HepG2 (cell line): ENCODE data around the gene VWA1. TPM values are rescaled to one million over a fixed set of nuclear protein-coding genes. Genes with fewer than 3 reads are reported as not detected.

ENCODE experiments used
- CBX2 ChIP-seq, 2 experiments: fragments of 200-600 bp in 1 of 2; sonication (generic); formaldehyde crosslinking in 1 of 2; IDR thresholded peaks; 2 replicates each; pipeline versions ENCODE4 v1.7.0 to v1.8.1; 2018 to 2022; ENCODE audit warnings: low read depth in 2 of 2, low read length in 1 of 2, mild to moderate bottlenecking in 1 of 2, missing genetic modification reagents in 1 of 2
- CBX5 ChIP-seq: sonication (generic); formaldehyde crosslinking; IDR thresholded peaks from 2 replicates; pipeline ENCODE4 v1.4.0; 2020; ENCODE audit warnings: missing genetic modification reagents, borderline replicate concordance
- HOXA3 ChIP-seq: sonication (generic); formaldehyde crosslinking; IDR thresholded peaks from 2 replicates; pipeline ENCODE4 v1.5.0; 2020; ENCODE audit warnings: missing genetic modification reagents
- KDM5B ChIP-seq: sonication (generic); formaldehyde crosslinking; IDR thresholded peaks from 2 replicates; pipeline ENCODE4 v1.4.0; 2020; ENCODE audit warnings: missing genetic modification reagents, mild to moderate bottlenecking, borderline replicate concordance
- MAF1 ChIP-seq: sonication (generic); formaldehyde crosslinking; IDR thresholded peaks from 2 replicates; pipeline ENCODE4 v1.5.0; 2020; ENCODE audit warnings: missing genetic modification reagents, borderline replicate concordance
- NCOA1 ChIP-seq: sonication (generic); formaldehyde crosslinking; IDR thresholded peaks from 2 replicates; pipeline ENCODE4 v1.9.0; 2021; ENCODE audit warnings: missing genetic modification reagents
- NFE2L1 ChIP-seq: sonication (generic); formaldehyde crosslinking; IDR thresholded peaks from 2 replicates; pipeline ENCODE4 v1.4.0; 2020; ENCODE audit warnings: missing genetic modification reagents, mild to moderate bottlenecking, borderline replicate concordance
- RARG ChIP-seq: sonication (generic); formaldehyde crosslinking; IDR thresholded peaks from 2 replicates; pipeline ENCODE4 v1.4.0; 2020; ENCODE audit warnings: low read depth, mild to moderate bottlenecking, missing genetic modification reagents
- TP53 ChIP-seq: sonication (generic); formaldehyde crosslinking; conservative IDR thresholded peaks from 2 replicates; pipeline ENCODE4 v1.4.0; 2020; ENCODE audit warnings: missing genetic modification reagents
- YEATS2 ChIP-seq: sonication (generic); formaldehyde crosslinking; IDR thresholded peaks from 2 replicates; pipeline ENCODE4 v1.4.0; 2020; ENCODE audit warnings: missing genetic modification reagents, borderline replicate concordance
- ZFP36L2 ChIP-seq: sonication (generic); formaldehyde crosslinking; IDR thresholded peaks from 2 replicates; pipeline ENCODE4 v1.4.0; 2020; ENCODE audit warnings: missing genetic modification reagents
- ZNF75D ChIP-seq: sonication (generic); formaldehyde crosslinking; IDR thresholded peaks from 2 replicates; pipeline ENCODE4 v1.8.1; 2023; ENCODE audit warnings: missing genetic modification reagents, mild to moderate bottlenecking, borderline replicate concordance
- ZNF891 ChIP-seq: sonication (generic); formaldehyde crosslinking; IDR thresholded peaks from 2 replicates; pipeline ENCODE4 v1.5.0; 2020; ENCODE audit warnings: mild to moderate bottlenecking, missing genetic modification reagents
- polyA plus RNA-seq, 8 experiments: library from polyadenylated mRNA; depleted of rRNA in 3 of 8; stranded (reverse) in 7 of 8; unstranded in 1 of 8; fragments of >200 nt; fragmentation: Illumina TruSeq in 4 of 8; extraction: Trizol in 4 of 8; gene quantifications; 2 replicates each; pipeline versions ENCODE4 v1.2.1 to v1.2.3, GENCODE V29; 2011 to 2016; ENCODE audit warnings: low read depth in 4 of 8, missing spikeins in 1 of 8, mixed read lengths in 1 of 8; ENCODE audit not compliant: insufficient read depth in 1 of 8
- total RNA-seq, 5 experiments: library from RNA; depleted of rRNA; stranded (reverse); fragments of >200 nt; fragmentation: Illumina TruSeq; extraction: Trizol; gene quantifications; 2 replicates each; pipeline ENCODE4 v1.2.3, GENCODE V29; 2016; ENCODE audit warnings: low read depth in 1 of 5
- TF ChIP-seq, protein P1 (sequence below): sonication (generic); formaldehyde crosslinking; IDR thresholded peaks from 2 replicates; pipeline ENCODE4 v1.8.1; 2023; ENCODE audit warnings: mild to moderate bottlenecking, inconsistent platforms, moderate library complexity, missing genetic modification reagents, borderline replicate concordance
- TF ChIP-seq, protein P2 (sequence below): sonication (generic); formaldehyde crosslinking; IDR thresholded peaks from 2 replicates; pipeline ENCODE4 v1.9.0; 2022; ENCODE audit warnings: low read depth, missing genetic modification reagents
- TF ChIP-seq, protein P3 (sequence below): IDR thresholded peaks from 2 replicates; pipeline ENCODE4 v1.6.1; 2016; ENCODE audit warnings: low read depth, control low read depth
- TF ChIP-seq, protein P4 (sequence below), 2 experiments: IDR thresholded peaks; 2 replicates each; pipeline ENCODE4 v1.6.1; 2011 to 2012; ENCODE audit warnings: low read length in 2 of 2, borderline replicate concordance in 1 of 2, low read depth in 1 of 2, mild to moderate bottlenecking in 1 of 2, moderate library complexity in 1 of 2

VWA1 gene
- total and polyA plus RNA-seq, 2 of the 13 experiments (the other 11 are each of a cell fraction or from before 2014, with no cell fraction given): 40.9 to 57.5 TPM

DNA sequence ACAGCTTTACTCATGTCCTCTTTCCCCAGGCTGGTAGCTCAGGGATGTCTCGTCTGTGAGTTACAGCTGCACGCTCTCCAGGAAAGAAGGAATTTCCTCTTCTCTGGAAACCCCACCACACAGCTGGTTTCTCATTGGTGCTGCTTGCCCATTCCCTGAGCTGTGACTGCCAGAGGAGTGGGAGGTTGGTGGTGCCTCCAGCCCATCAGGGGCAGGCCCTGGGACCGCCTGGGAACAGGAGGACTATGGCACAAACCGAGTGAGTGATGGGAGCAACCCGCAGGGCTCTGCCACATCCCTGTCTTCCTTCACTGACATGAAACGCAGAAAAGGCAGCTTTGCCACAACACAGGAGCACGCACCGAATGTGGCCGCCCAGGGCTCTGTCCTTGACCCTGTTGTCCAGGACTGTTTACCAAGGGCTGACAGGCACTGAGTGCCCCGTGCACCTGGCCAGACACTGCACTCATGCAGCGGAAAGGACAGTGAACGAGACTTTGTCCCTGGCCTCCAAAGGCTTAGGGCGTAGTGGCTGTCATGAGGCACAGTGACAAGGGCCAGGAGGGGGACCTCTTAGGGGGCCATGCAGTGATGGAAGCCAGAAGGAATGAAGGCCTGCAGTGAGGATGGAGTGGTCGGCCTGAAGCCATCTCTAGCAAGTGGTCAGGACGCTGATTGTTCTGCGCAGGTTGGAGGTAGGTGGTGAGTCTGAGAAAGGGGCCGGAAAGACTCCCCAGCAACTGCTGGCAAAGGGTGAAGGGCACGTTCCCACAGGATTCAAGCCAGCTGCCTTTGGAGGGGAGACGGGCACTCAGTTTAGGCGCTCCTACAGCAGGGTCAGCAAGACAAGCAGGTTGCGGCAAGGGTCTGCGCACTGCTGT is 34.7 kb upstream of the VWA1 start (continued):
- TF ChIP-seq CBX2 (IDR thresholded peaks at IDR 0.05; ENCODE audit: low read depth, low read length): no peak
- peak; percentile 71; the same call in 1 of the 2 replicates for TF ChIP-seq CBX2 (CRISPR knock-in tag; IDR thresholded peaks at IDR 0.05; ENCODE audit: low read depth)
- 0 out of 2 replicates have a peak, but pooled peaks have one; percentile 54 for TF ChIP-seq MAF1 (CRISPR knock-in tag)
- TF ChIP-seq TP53 (CRISPR knock-in tag): peak; percentile 92; the same call in 1 of the 2 replicates
- TF ChIP-seq, protein P1, sequence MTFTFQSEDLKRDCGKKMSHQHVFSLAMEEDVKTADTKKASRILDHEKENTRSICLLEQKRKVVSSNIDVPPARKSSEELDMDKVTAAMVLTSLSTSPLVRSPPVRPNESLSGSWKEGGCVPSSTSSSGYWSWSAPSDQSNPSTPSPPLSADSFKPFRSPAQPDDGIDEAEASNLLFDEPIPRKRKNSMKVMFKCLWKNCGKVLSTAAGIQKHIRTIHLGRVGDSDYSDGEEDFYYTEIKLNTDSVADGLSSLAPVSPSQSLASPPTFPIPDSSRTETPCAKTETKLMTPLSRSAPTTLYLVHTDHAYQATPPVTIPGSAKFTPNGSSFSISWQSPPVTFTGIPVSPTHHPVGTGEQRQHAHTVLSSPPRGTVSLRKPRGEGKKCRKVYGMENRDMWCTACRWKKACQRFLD (CRISPR knock-in tag): 0 out of 2 replicates have a peak, but pooled peaks have one; percentile 52
- TF ChIP-seq NFE2L1: no peak
- TF ChIP-seq ZNF75D (CRISPR knock-in tag): no peak
- TF ChIP-seq ZNF891 (CRISPR knock-in tag): 0 out of 2 replicates have a peak, but pooled peaks have one; percentile 17
- TF ChIP-seq ZFP36L2 (CRISPR knock-in tag): no peak
- TF ChIP-seq KDM5B: peak; percentile 83; the same call in 1 of the 2 replicates
- TF ChIP-seq, protein P2, sequence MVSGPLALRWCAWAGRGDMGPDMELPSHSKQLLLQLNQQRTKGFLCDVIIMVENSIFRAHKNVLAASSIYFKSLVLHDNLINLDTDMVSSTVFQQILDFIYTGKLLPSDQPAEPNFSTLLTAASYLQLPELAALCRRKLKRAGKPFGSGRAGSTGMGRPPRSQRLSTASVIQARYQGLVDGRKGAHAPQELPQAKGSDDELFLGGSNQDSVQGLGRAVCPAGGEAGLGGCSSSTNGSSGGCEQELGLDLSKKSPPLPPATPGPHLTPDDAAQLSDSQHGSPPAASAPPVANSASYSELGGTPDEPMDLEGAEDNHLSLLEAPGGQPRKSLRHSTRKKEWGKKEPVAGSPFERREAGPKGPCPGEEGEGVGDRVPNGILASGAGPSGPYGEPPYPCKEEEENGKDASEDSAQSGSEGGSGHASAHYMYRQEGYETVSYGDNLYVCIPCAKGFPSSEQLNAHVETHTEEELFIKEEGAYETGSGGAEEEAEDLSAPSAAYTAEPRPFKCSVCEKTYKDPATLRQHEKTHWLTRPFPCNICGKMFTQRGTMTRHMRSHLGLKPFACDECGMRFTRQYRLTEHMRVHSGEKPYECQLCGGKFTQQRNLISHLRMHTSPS: peak; percentile 75; the same call in 1 of the 2 replicates
- TF ChIP-seq HOXA3 (CRISPR knock-in tag): peak; percentile 97
- TF ChIP-seq RARG (CRISPR knock-in tag): no peak; the same call in 1 of the 2 replicates
- TF ChIP-seq YEATS2 (CRISPR knock-in tag): peak; percentile 86; the same call in 1 of the 2 replicates
- TF ChIP-seq CBX5 (CRISPR knock-in tag): peak; percentile 82; the same call in 1 of the 2 replicates
- TF ChIP-seq, protein P3, sequence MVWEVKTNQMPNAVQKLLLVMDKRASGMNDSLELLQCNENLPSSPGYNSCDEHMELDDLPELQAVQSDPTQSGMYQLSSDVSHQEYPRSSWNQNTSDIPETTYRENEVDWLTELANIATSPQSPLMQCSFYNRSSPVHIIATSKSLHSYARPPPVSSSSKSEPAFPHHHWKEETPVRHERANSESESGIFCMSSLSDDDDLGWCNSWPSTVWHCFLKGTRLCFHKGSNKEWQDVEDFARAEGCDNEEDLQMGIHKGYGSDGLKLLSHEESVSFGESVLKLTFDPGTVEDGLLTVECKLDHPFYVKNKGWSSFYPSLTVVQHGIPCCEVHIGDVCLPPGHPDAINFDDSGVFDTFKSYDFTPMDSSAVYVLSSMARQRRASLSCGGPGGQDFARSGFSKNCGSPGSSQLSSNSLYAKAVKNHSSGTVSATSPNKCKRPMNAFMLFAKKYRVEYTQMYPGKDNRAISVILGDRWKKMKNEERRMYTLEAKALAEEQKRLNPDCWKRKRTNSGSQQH (CRISPR knock-in tag): peak; percentile 46; the same call in 1 of the 2 replicates
- peak; percentile 94; the same call in 1 of the 2 replicates for TF ChIP-seq NCOA1
- TF ChIP-seq, protein P4, sequence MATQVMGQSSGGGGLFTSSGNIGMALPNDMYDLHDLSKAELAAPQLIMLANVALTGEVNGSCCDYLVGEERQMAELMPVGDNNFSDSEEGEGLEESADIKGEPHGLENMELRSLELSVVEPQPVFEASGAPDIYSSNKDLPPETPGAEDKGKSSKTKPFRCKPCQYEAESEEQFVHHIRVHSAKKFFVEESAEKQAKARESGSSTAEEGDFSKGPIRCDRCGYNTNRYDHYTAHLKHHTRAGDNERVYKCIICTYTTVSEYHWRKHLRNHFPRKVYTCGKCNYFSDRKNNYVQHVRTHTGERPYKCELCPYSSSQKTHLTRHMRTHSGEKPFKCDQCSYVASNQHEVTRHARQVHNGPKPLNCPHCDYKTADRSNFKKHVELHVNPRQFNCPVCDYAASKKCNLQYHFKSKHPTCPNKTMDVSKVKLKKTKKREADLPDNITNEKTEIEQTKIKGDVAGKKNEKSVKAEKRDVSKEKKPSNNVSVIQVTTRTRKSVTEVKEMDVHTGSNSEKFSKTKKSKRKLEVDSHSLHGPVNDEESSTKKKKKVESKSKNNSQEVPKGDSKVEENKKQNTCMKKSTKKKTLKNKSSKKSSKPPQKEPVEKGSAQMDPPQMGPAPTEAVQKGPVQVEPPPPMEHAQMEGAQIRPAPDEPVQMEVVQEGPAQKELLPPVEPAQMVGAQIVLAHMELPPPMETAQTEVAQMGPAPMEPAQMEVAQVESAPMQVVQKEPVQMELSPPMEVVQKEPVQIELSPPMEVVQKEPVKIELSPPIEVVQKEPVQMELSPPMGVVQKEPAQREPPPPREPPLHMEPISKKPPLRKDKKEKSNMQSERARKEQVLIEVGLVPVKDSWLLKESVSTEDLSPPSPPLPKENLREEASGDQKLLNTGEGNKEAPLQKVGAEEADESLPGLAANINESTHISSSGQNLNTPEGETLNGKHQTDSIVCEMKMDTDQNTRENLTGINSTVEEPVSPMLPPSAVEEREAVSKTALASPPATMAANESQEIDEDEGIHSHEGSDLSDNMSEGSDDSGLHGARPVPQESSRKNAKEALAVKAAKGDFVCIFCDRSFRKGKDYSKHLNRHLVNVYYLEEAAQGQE (IDR thresholded peaks at IDR 0.05; ENCODE audit: borderline replicate concordance in 1 of 2, low read depth in 1 of 2, low read length in 2 of 2): peak in 1 of 2 experiments; percentile 52; a peak in 2 of 4 replicates
